Activated T-helper 1 cell treated with Interleukin-2 at 50 U/mL for 16 hours (primary cell): ENCODE measurements around the gene PAXIP1.

ENCODE experiments used
- DNase-seq: peaks from one replicate; pipeline ENCODE4 v3.0.0-alpha.2; 2020; ENCODE audit warnings: low read depth

Gene PAXIP1

DNA sequence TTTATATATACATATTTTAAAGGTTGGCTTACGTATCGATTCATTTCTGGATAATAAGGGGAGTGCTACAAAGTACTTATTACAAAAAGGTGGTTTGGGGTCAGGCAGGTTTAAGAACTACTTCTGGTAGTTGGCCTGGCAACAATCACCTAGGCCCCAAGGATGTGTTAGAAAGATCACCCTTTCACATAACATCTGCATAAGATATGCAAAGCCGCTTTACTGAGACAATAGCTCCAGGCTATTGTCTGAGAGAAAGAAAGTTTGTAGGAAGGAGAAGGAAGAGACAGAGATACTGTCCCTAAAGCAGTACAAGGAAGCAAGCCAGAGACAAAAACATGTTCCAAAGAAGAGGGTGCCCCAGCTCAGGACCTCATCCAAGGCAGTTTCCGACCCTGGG, 6.2 kb downstream of the PAXIP1 start:
- no peak for DNase-seq

DNA sequence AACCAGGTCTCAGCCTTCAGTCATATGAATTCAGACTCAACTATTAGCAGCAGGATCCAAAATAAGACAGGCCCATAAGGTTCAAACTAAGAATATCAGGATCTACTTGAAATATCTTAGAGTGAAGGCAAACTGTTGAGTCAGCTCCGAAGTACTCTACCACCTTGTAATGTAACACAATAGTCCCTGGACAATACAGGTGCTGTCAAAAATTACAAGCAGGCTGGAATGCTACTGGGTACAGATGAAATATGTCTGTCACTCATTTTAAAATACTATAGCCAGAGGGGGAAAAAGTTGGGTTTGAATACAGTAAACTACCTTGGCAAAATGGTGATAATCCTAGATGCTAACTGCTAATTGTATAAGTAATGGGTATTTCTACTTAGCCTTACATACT, 6.8 kb downstream of the PAXIP1 start:
- DNase-seq, result no peak

GRCh38 chr7:154994996-154995395, 7.9 kb downstream of the PAXIP1 start:
- DNase-seq, result no peak

GRCh38 chr7:154990964-154991540, 11.9 kb downstream of the PAXIP1 start:
- DNase-seq, result no peak

GRCh38 chr7:154987571-154987970, 15.4 kb downstream of the PAXIP1 start:
- DNase-seq, result no peak

GRCh38 chr7:154986200-154986945, 16.6 kb downstream of the PAXIP1 start:
- DNase-seq, result no peak

- DNase-seq, result no peak
Measured at GRCh38 chr7:154985230-154985629, 17.7 kb downstream of the PAXIP1 start.

GRCh38 chr7:154984601-154985188, 18.2 kb downstream of the PAXIP1 start:
- DNase-seq, result no peak

GRCh38 chr7:154978017-154978416, 24.9 kb downstream of the PAXIP1 start:
- no peak for DNase-seq

DNA sequence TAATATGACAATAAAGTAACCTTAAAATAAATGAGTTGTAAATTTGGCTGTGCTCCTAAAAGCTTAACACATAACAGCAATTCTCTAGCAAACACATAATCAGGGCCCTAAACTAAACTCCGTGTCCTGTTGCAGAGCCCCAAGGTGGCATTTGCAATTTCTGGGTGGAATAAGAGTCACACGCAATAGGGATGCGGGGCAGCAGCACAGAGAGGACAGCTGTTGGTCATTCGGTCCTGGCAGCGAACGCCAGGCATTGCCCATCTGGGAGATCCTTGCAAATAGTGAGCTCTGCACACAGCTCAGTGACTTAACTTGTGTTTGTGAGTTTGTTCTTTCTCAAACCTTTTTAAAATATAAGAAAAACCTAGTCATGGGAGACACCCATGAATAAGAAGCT, 25.7 kb downstream of the PAXIP1 start:
- no peak for DNase-seq

DNA sequence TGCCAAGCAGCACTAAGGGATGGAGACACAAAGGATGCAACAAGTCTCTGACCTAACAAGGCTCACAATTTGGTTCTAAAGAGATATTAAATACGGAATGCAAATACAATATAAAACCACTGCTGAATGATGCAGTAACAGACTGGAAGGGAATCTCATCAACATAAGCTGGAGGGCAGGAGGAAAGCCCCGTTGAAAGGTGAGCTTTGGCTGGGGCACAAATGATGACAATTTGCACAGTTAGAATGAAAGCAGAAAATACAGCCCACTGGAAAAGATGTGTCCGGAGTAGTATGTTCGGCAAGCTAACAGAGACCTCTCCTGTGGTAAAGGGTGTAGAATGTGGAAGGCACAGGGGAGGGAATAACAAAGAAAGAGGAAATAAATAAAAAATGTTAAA, 26.1 kb downstream of the PAXIP1 start:
- no peak for DNase-seq

- no peak for DNase-seq
Measured at GRCh38 chr7:154975984-154976383, 26.9 kb downstream of the PAXIP1 start.

DNA sequence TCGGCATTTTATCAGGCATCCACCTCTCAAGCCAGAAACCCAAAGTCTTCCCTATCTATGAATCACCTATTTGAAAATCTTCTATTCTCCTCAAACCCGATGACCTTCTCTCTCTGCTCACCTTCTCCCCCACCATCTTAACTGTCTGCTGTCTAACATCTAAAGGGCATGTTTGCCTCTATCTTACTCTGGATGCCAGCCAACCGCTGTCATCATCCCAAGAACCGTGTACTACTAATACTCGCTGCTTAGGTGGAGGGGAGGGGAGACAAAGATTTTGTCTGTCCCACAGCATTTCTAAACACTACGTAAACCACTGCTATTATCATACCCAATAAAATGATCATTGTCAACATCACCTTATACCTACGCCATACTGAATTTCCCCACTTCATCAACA, 29.5 kb downstream of the PAXIP1 start:
- DNase-seq, result no peak

DNA sequence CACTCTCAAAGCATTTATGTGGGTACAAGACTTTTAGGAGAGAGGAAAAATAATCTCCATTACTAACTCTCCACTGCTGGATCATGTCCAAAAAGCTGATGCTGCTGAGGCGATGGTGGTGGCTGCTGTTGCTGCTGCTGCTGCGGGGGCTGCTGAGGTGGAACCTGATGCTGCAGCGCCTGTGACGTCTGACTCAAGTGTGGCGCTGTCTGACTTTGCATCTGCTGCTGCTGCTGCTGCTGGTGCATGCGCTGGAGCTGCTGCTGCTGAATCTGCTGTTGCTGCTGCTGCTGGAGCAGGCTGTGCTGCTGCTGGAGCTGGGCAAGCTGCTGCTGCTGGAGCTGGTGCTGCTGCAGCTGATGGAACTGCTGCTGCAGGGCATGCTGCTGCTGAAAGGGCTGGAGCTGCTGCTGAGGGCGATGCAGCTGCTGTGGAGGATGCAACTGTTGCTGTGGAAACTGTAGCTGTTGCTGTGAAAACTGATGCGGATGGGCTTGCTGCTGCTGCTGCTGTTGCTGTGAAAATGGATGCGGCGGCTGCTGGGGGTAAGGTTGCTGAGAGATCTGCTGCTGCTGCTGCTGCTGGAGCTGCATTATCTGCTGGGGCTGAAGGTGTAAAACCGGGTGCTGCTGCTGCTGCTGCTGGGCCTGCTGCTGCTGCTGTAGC, 34.5 kb downstream of the PAXIP1 start:
- DNase-seq, result no peak

DNA sequence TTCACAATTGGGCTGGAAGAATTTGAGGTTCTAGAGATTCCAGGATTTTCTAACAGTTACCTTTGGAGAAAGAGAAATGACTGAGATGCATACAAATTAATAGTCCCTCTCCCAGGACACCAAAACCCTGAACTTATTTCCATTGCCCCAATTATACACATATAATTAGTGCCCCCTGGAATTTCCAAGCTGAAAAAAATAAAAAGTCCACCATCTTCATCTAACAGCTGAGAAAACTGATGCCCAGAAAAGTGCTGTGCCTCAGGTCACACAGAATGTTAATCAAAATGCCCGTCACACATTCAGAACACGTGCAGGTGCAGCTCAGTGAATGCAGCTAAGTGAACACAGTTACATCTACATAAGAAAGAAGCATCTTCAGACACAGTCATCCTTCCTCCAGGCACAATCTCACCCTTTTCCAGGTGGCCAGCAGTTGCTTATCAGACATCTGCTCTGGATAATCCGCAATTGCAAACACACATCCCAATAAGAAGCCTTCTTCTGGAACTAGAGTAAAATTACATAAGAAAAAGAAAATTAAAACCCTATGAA, 35.4 kb downstream of the PAXIP1 start:
- no peak for DNase-seq

GRCh38 chr7:154965014-154965413, 37.9 kb downstream of the PAXIP1 start:
- DNase-seq, result no peak

DNA sequence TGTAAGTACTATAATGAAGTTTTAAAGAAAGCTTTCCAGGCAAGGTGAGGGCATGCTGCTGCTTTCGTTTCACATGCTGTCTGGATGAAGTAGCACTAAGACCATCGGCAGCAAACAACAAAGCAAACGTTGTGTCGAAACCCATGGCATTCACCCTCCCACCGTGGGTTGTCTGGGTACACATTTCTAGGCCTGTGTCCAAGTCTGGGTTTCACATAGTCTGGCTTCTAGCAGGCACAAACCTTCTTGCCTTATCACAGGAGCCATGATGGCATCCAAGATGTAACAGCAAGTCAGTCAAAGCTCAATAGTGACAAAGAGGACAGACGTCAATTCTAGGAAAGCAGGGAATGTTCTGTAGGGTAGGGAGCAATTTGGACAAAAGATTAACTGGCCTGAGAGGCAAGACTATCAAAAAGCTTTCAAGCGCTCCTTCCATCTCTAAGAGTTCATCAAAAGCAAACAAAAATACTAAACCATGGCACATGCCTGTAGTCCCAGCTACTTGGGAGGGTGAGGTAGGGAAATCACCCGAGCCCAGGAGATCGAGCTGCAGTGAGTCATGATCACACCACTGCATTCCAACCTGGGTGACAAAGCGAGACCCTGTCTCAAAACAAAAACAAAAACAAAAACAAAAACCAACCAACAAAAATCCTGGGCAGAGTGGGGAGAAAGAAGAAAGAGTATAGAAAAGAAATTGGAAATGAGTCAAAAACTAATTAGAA, 42.7 kb downstream of the PAXIP1 start:
- no peak for DNase-seq

DNA sequence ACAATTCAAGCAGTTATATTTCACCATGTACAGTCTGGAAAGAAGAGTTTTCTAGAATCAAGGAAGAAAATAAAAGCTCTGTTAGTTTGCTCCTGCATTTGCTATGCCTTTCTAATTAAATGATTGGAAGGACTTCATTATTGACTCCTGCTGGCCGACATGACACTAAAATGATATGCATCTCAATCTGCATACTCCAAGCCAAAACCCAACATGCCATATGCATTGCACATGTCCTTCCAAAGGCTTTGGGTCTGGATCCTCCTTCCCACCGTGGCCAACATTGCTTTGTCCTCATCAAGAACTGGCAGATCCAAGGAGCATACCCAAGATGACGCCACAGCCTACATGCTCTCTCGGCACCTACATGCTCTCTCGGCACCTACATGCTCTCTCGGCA, 46.5 kb downstream of the PAXIP1 start:
- DNase-seq, result no peak

DNA sequence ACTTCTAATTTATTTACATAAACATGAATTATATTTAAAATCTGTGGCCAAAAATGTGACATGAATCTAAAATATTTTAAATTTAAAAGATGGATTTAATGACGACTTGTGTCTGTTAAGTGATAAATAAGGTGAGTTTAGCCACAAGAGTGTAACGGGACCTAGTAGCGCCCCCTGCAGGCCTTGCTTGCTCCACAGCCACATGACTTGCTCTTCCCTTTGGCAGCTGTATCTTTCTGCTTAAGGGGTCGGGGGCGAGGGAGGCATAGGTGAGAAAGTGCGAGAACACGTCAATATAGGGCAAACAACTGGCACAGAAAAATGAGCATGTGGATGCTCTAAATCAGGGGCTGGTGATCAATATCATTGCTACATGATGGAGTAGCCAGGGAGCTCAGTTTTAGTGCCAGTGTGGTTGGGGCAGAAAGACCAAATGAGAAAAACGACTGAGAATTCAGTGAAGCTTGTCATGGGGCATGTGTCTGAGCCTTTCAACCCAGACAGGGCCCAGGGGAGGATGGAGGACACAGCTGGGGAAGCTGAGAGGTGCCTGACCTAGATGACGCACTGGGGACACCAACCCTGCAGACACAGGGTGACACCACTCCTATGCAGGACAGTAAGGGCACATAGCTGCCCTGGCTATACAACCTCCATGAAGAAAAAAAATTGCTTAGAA, 49.8 kb downstream of the PAXIP1 start:
- peak; percentile 38 for DNase-seq

GRCh38 chr7:154950960-154951359, 52.0 kb downstream of the PAXIP1 start:
- no peak for DNase-seq

- no peak for DNase-seq
Measured at GRCh38 chr7:154947604-154948003, 55.3 kb downstream of the PAXIP1 start.

DNA sequence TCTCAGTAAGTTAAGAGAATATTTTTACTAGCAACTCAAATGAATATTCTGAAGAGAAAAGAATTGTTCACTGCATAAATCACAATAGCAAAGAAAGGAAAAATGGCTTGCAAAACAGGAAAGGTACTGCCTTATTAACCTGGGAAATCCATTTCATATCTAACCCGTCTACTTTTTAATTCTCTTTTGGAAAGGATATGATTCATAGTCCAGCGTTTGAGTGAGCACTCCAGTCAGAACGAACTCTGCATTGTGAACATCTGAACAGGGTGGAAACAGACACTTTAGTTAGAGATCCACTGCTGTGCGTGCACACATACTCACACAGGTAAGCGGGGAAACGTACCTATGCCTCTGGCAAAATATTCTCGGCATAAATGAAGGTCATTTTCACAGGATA, 56.8 kb downstream of the PAXIP1 start:
- no peak for DNase-seq
